Kidney (tissue), 14 donors: ENCODE data around the gene DNM2. TPM values are rescaled to one million over a fixed set of nuclear protein-coding genes. Genes with fewer than 3 reads are reported as not detected.

Experiments used
- DNase-seq, 5 donors: peaks; one replicate each; pipeline ENCODE4 v3.0.0-alpha.2; 2013 to 2020
- FAIRE-seq: peaks from 2 replicates; lab custom pipeline; 2012; peaks lifted over from hg19 to GRCh38; lab: Jason Lieb, UNC
- H3K27ac ChIP-seq, 2 donors: one replicate each; pipeline ENCODE4 v1.7.0; 2013; ENCODE audit warnings: low read depth in 2 of 2, low read length in 2 of 2, inconsistent platforms in 1 of 2
- H3K27me3 ChIP-seq: one replicate; pipeline ENCODE4 v1.7.1; 2013; ENCODE audit warnings: low read length, inconsistent platforms; ENCODE audit not compliant: control insufficient read depth, insufficient read depth
- H3K36me3 ChIP-seq, 3 donors: one replicate each; pipeline versions ENCODE4 v1.7.0 to v1.7.1; 2013; ENCODE audit warnings: low read length in 3 of 3, control low read depth in 1 of 3, inconsistent platforms in 1 of 3; ENCODE audit not compliant: insufficient read depth in 3 of 3, control insufficient read depth in 2 of 3
- H3K4me1 ChIP-seq, 3 donors: one replicate each; pipeline versions ENCODE4 v1.7.0 to v1.7.1; 2013; ENCODE audit warnings: low read length in 3 of 3, inconsistent platforms in 1 of 3, low read depth in 1 of 3; ENCODE audit not compliant: control insufficient read depth in 2 of 3, insufficient read depth in 2 of 3
- H3K4me3 ChIP-seq, 3 donors: one replicate each; pipeline versions ENCODE4 v1.7.0 to v1.8.1; 2013; ENCODE audit warnings: low read length in 3 of 3, control low read depth in 1 of 3, inconsistent platforms in 1 of 3
- H3K9ac ChIP-seq, 3 donors: one replicate each; pipeline versions ENCODE4 v1.7.0 to v1.7.1; 2013; ENCODE audit warnings: low read length in 3 of 3, control low read depth in 1 of 3, inconsistent platforms in 1 of 3
- H3K9me3 ChIP-seq, 3 donors: one replicate each; pipeline versions ENCODE4 v1.7.0 to v1.7.1; 2013; ENCODE audit warnings: low read length in 3 of 3, control low read depth in 1 of 3, inconsistent platforms in 1 of 3; ENCODE audit not compliant: control insufficient read depth in 2 of 3, insufficient read depth in 1 of 3
- intact Hi-C: fragments of 100-400 bp; cut with DNase I; formaldehyde crosslinking; loops from one replicate; pipeline ENCODE4 v1.11.1; 2022
- polyA plus RNA-seq: library from polyadenylated mRNA; stranded (reverse); fragments of 350-450 nt; fragmentation: Illumina TruSeq; extraction: RNeasy Lipid Tissue Mini Kit (QIAGEN cat#74804); gene quantifications from one replicate; pipeline ENCODE4 v1.2.3, GENCODE V29; 2014; ENCODE audit warnings: low read depth, low replicate concordance; ENCODE audit not compliant: insufficient read depth
- total RNA-seq: library from RNA; stranded (reverse); fragmentation: NEBNext Ultra II Directional; extraction: Animal tissue kit (Norgen Biotek cat#: 25700); gene quantifications from one replicate; pipeline ENCODE4 v1.2.1, GENCODE V29; 2021
- TF ChIP-seq, protein P1 (sequence below): IDR thresholded peaks from 3 replicates; pipeline ENCODE4 v1.5.1; 2012; ENCODE audit warnings: mild to moderate bottlenecking, moderate library complexity, borderline replicate concordance; ENCODE audit not compliant: insufficient read depth; ENCODE audit errors: extremely low read depth
- donor health status: control.
- donor health status: control.
- donor health status: control.
- donor health status: control.
- donor health status: control.
- donor health status: DM: yes; HTN: yes; CAD: no.
- donor health status: Normal renal cell carcinoma (clear cell type).

DNM2 gene
- total and polyA plus RNA-seq, 2 donors from 2014 or later = 79.0 to 226 TPM

DNA sequence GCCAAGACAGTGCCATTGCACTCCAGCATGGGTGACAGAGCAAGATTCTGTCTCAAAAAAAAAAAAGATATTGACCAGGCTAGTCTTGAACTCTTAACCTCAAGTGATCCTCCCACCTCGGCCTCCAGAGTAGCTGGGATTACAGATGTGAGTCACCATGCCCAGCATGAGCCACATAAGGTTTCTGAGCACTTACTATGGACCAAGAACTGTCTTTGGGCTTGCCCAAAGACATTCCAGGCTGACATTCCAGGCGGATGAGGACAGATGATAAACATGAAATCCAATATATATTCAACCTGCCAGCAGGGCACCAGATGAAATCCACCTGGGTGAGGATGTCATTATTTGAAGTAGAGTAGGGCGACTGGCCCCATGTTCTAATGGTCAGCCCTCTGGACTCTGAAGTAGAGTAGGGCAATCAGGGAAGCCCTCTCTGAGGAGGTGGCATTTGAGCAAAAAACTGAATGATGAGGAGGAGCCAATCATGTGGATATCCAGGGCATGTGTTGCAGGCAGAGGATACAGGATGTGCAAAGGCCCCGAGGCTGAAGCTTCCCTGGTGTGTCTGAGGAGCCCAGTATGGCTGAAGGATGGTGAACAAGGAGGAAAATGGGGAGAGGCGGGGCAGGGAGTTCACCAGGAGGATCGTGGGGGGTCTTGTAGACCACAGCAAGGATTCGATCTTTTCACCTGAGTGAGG is 134.4 kb downstream of the DNM2 start:
- H3K27ac ChIP-seq = no peak overlapping the region
- no peak overlapping the region for H3K9ac ChIP-seq
- TF ChIP-seq, protein P1, sequence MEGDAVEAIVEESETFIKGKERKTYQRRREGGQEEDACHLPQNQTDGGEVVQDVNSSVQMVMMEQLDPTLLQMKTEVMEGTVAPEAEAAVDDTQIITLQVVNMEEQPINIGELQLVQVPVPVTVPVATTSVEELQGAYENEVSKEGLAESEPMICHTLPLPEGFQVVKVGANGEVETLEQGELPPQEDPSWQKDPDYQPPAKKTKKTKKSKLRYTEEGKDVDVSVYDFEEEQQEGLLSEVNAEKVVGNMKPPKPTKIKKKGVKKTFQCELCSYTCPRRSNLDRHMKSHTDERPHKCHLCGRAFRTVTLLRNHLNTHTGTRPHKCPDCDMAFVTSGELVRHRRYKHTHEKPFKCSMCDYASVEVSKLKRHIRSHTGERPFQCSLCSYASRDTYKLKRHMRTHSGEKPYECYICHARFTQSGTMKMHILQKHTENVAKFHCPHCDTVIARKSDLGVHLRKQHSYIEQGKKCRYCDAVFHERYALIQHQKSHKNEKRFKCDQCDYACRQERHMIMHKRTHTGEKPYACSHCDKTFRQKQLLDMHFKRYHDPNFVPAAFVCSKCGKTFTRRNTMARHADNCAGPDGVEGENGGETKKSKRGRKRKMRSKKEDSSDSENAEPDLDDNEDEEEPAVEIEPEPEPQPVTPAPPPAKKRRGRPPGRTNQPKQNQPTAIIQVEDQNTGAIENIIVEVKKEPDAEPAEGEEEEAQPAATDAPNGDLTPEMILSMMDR = no peak
- no peaks in the 10 kb centered on the region for H3K4me1 ChIP-seq
- intact Hi-C loops = no loop called here
- no peak for FAIRE-seq
- no peaks in the 10 kb centered on the region for H3K27me3 ChIP-seq
- no peaks in the 10 kb centered on the region for H3K36me3 ChIP-seq
- peak in 1 of 5 donors; percentile 8 for DNase-seq
- no peak overlapping the region for H3K4me3 ChIP-seq
- no peaks in the 10 kb centered on the region for H3K9me3 ChIP-seq

DNA sequence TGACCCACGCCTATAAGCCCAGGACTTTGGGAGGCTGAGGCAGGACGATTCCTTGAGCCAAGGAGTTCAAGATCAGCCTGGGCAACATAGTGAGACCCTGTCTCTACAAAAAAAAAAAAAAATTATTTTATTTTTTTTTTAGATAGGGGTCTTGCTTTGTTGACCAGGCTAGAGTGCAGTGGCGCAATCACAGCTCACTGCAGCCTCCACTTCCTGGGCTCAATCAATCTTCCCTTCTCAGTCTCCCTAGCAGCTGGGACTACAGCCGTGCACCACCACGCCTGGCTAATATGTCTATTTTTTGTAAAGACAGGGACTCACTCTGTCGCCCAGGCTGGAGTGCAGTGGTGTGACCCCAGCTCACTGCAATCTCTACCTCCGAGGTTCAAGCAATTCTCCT is 135.1 kb downstream of the DNM2 start:
- TF ChIP-seq, protein P1 = no peak

DNA sequence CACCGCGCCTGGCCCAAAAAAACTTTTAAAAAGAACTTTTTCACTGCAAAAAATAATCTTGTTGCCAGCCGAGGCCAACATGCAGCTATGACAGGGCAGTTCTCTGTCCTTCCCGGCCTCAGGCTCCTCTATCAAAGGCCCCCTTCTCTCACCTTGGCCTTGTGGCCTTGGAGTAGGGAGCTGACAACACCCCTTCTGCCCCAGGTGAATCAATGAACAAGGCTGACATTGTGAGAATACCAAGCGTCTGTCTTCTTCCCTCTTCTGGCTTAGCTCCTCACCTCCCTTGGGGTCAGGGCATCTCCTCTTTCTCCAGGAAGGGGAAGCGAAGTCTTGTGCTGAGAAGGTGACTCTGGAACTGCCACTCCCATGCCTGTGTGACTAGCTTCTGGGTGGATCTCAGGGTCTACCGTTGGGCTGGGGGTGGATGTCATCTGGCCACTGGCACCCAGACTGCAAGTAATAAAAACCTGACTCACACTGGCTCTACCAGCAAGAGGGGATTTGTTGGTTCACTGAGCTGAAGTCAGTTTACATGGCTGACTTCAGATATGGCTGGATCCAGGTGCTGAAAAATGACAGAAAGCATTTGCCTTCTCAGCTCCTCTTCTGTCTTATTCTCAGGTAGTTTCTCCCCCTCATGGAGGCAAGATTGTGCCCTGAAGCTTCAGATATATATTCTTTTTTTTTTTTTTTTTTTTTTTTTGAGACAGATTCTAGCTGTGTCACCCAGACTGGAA is 136.6 kb downstream of the DNM2 start:
- intact Hi-C loops = no loop called here
- no peak overlapping the region for H3K27ac ChIP-seq
- no peak overlapping the region for H3K4me3 ChIP-seq
- H3K36me3 ChIP-seq = no peaks in the 10 kb centered on the region
- no peak overlapping the region for H3K9ac ChIP-seq
- no peaks in the 10 kb centered on the region for H3K27me3 ChIP-seq
- no peaks in the 10 kb centered on the region for H3K4me1 ChIP-seq
- TF ChIP-seq, protein P1 = no peak
- DNase-seq (no peak), FAIRE-seq (no peak)
- H3K9me3 ChIP-seq = no peaks in the 10 kb centered on the region

More for the DNA sequence above, 135.1 kb downstream of the DNM2 start:
- no peak overlapping the region for H3K27ac ChIP-seq
- DNase-seq (no peak), FAIRE-seq (no peak)
- no peaks in the 10 kb centered on the region for H3K9me3 ChIP-seq
- H3K27me3 ChIP-seq = no peaks in the 10 kb centered on the region
- intact Hi-C loops = no loop called here
- H3K9ac ChIP-seq = no peak overlapping the region
- no peaks in the 10 kb centered on the region for H3K36me3 ChIP-seq
- H3K4me1 ChIP-seq = no peaks in the 10 kb centered on the region
- no peak overlapping the region for H3K4me3 ChIP-seq
